ENCODE measurements around the gene CUTC. TPM values are rescaled to one million over a fixed set of nuclear protein-coding genes. Genes with fewer than 3 reads are reported as not detected.

Gene CUTC
- total RNA-seq, 2 experiments from 2014 or later, result 29.9 to 41.6 TPM

DNA sequence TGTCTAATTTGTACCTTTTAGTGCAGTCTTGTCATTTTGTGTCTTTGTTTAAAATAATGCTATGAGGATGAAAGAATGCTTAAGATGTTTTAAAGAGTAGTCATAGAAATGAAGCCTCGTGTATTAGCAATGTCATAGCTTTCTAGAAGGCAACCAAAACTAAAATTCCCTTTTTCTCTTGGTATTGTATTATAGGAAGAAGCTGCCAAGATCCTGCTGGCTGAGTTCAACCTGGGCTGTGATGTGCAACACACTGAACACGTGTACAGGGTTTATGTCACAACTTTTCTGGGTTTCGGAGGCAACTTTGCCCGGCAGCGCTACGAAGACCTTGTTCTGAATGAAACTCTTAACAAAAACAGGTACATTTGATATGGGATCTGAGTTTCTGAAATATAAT is 36.3 kb upstream of the CUTC start:
- POLR2A ChIA-PET, result no interaction called here

DNA sequence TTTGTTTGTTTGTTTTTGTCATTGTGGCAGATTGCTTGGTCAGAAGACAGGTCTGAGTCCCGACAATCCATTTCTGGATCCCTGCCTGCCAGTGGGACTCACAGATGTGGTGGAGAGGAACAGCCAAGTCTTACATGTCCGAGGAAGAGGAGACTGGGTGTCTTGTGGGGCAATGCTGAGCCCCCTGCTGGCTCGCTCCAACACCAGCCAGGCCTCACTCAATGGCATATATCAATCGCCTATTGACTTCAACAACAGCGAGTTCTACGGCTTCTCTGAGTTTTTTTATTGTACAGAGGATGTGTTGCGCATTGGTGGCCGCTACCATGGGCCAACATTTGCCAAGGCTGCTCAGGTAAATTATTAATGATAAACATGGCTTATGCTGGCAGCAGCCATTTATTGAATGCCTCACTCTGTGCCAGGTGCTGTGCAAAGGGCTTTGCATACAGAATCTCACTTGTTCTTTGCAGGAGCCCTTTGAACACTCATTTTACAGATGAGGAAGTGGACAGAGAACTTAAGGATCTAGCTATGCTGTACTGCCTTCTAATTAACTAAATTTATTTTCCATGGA is 33.4 kb upstream of the CUTC start:
- H3K4me2 ChIP-seq (ENCODE audit: low read length), result no peak overlapping the region
- no peak for DNase-seq (ENCODE audit: low spot score)
- CTCF ChIA-PET (ENCODE audit: unreplicated experiment), result no interaction called here
- POLR2A ChIA-PET, result interaction anchor here (0.6 kb wide), 1 partner anchor 12 kb away, joined by 3 read pairs; no protein-coding TSS in a partner anchor
- H4K20me1 ChIP-seq (ENCODE audit: insufficient read depth, low read length), result no peaks in the 10 kb centered on the region
- no peak overlapping the region for H3K4me3 ChIP-seq (ENCODE audit: low read depth, low read length, poor library complexity, severe bottlenecking)
- H3K9me2 ChIP-seq (ENCODE audit: insufficient read depth, low read length), result no peaks in the 10 kb centered on the region
- BruUV-seq (replicated peaks), result no TSS peak
- no peaks in the 10 kb centered on the region for H3K9me3 ChIP-seq (ENCODE audit: low read length)
- TF ChIP-seq EZH2phosphoT487 (IDR thresholded peaks at IDR 0.05; ENCODE audit: borderline replicate concordance, low read depth, low read length), result no peak
- TF ChIP-seq, protein P1, sequence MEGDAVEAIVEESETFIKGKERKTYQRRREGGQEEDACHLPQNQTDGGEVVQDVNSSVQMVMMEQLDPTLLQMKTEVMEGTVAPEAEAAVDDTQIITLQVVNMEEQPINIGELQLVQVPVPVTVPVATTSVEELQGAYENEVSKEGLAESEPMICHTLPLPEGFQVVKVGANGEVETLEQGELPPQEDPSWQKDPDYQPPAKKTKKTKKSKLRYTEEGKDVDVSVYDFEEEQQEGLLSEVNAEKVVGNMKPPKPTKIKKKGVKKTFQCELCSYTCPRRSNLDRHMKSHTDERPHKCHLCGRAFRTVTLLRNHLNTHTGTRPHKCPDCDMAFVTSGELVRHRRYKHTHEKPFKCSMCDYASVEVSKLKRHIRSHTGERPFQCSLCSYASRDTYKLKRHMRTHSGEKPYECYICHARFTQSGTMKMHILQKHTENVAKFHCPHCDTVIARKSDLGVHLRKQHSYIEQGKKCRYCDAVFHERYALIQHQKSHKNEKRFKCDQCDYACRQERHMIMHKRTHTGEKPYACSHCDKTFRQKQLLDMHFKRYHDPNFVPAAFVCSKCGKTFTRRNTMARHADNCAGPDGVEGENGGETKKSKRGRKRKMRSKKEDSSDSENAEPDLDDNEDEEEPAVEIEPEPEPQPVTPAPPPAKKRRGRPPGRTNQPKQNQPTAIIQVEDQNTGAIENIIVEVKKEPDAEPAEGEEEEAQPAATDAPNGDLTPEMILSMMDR (conservative IDR thresholded peaks at IDR 0.05; ENCODE audit: low read length), result peak; percentile 55
- intact Hi-C loops (cut with micrococcal nuclease; ENCODE audit: unreplicated experiment), result no loop called here
- no peak overlapping the region for H2AFZ ChIP-seq (ENCODE audit: low read length)
- no peak overlapping the region for H3K27ac ChIP-seq (ENCODE audit: low read depth, low read length, poor library complexity, severe bottlenecking)
- no peaks in the 10 kb centered on the region for H3K4me1 ChIP-seq (ENCODE audit: insufficient read depth, low read length, poor library complexity, severe bottlenecking)
- H3K79me2 ChIP-seq (ENCODE audit: insufficient read depth, low read depth, low read length), result no peaks in the 10 kb centered on the region
- no peaks in the 10 kb centered on the region for H3K36me3 ChIP-seq (ENCODE audit: insufficient read depth, low read length)

More for the DNA sequence above, 36.3 kb upstream of the CUTC start:
- Histone ChIP-seq H3K4me2 (ENCODE audit: low read length) (no peak overlapping the region), H4K20me1 (ENCODE audit: insufficient read depth, low read length) (no peaks in the 10 kb centered on the region), H3K79me2 (ENCODE audit: insufficient read depth, low read depth, low read length) (no peaks in the 10 kb centered on the region), H2AFZ (ENCODE audit: low read length) (no peak overlapping the region), H3K4me1 (ENCODE audit: insufficient read depth, low read length, poor library complexity, severe bottlenecking) (no peaks in the 10 kb centered on the region), H3K9me3 (ENCODE audit: low read length) (no peaks in the 10 kb centered on the region), H3K4me3 (ENCODE audit: low read depth, low read length, poor library complexity, severe bottlenecking) (no peak overlapping the region), H3K27ac (ENCODE audit: low read depth, low read length, poor library complexity, severe bottlenecking) (no peak overlapping the region), H3K9me2 (ENCODE audit: insufficient read depth, low read length) (no peaks in the 10 kb centered on the region), H3K36me3 (ENCODE audit: insufficient read depth, low read length) (no peaks in the 10 kb centered on the region)
- DNase-seq (ENCODE audit: low spot score), result no peak
- intact Hi-C loops (cut with micrococcal nuclease; ENCODE audit: unreplicated experiment), result no loop called here
- BruUV-seq (replicated peaks), result no TSS peak
- TF ChIP-seq EZH2phosphoT487 (IDR thresholded peaks at IDR 0.05; ENCODE audit: borderline replicate concordance, low read depth, low read length), result no peak
- TF ChIP-seq, protein P1 (conservative IDR thresholded peaks at IDR 0.05; ENCODE audit: low read length), result no peak
- CTCF ChIA-PET (ENCODE audit: unreplicated experiment), result no interaction called here

DNA sequence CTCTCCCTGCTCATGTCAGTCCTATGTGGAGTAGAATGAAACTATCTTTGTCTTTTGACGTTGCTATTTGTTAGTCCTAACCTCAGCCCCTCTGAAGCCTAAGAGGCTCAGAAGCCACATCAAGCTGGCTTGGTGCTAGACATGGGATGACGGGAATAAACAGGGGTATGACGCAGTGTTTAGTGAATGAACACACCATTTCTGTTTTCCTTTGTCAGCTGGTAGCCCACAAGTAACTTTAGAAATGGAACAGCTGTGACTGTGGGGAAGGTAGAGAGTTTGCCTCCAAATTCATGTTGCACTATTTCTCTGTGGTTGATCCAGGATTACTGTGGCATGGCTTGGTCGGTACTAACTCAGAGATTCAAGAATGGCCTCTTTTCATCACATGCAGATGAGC is 31.4 kb upstream of the CUTC start:
- no peak for TF ChIP-seq EZH2phosphoT487 (IDR thresholded peaks at IDR 0.05; ENCODE audit: borderline replicate concordance, low read depth, low read length)
- TF ChIP-seq, protein P1 (conservative IDR thresholded peaks at IDR 0.05; ENCODE audit: low read length), result no peak
- Histone ChIP-seq H4K20me1 (ENCODE audit: insufficient read depth, low read length) (no peaks in the 10 kb centered on the region), H3K9me3 (ENCODE audit: low read length) (no peaks in the 10 kb centered on the region), H3K36me3 (ENCODE audit: insufficient read depth, low read length) (no peaks in the 10 kb centered on the region), H3K4me1 (ENCODE audit: insufficient read depth, low read length, poor library complexity, severe bottlenecking) (no peaks in the 10 kb centered on the region), H3K27ac (ENCODE audit: low read depth, low read length, poor library complexity, severe bottlenecking) (no peak overlapping the region), H2AFZ (ENCODE audit: low read length) (no peak overlapping the region), H3K4me2 (ENCODE audit: low read length) (no peak overlapping the region), H3K4me3 (ENCODE audit: low read depth, low read length, poor library complexity, severe bottlenecking) (no peak overlapping the region), H3K79me2 (ENCODE audit: insufficient read depth, low read depth, low read length) (no peaks in the 10 kb centered on the region), H3K9me2 (ENCODE audit: insufficient read depth, low read length) (no peaks in the 10 kb centered on the region)
- BruUV-seq (replicated peaks), result no TSS peak
- CTCF ChIA-PET (ENCODE audit: unreplicated experiment), result no interaction called here
- intact Hi-C loops (cut with micrococcal nuclease; ENCODE audit: unreplicated experiment), result no loop called here
- DNase-seq (ENCODE audit: low spot score), result no peak
- POLR2A ChIA-PET, result no interaction called here

Measured in OCI-LY7 (cell line).